IPS-18c (cell line): ENCODE measurements around the gene RASGRF1.

Source experiments
- H3K4me3 ChIP-seq: 2 replicates; pipeline ENCODE4 v1.7.0; 2013; ENCODE audit warnings: low read depth, mild to moderate bottlenecking, low read length, moderate library complexity; ENCODE audit not compliant: insufficient read depth
- H3K9me3 ChIP-seq: one replicate; pipeline ENCODE4 v1.6.1; 2013; ENCODE audit warnings: mild to moderate bottlenecking, low read length, moderate library complexity; ENCODE audit not compliant: control insufficient read depth, insufficient read depth

Gene RASGRF1

GRCh38 chr15:78989701-78990240 is 100.8 kb downstream of the RASGRF1 start:
- H3K4me3 ChIP-seq: no peak overlapping the region
- no peaks in the 10 kb centered on the region for H3K9me3 ChIP-seq

- Histone ChIP-seq H3K4me3 (no peak overlapping the region), H3K9me3 (no peaks in the 10 kb centered on the region)
These were observed 102.1 kb downstream of the RASGRF1 start for GRCh38 chr15:78988361-78988911.

- no peak overlapping the region for H3K4me3 ChIP-seq
- H3K9me3 ChIP-seq: no peaks in the 10 kb centered on the region
These were observed 102.8 kb downstream of the RASGRF1 start for GRCh38 chr15:78987556-78988360.

GRCh38 chr15:78985859-78986475 is 104.6 kb downstream of the RASGRF1 start:
- no peaks in the 10 kb centered on the region for H3K9me3 ChIP-seq
- H3K4me3 ChIP-seq: no peak overlapping the region

- H3K4me3 ChIP-seq: no peak overlapping the region
- no peaks in the 10 kb centered on the region for H3K9me3 ChIP-seq
These were observed 106.5 kb downstream of the RASGRF1 start for GRCh38 chr15:78984041-78984440.

- no peak overlapping the region for H3K4me3 ChIP-seq
These were observed 107.2 kb downstream of the RASGRF1 start for GRCh38 chr15:78983146-78983918.

GRCh38 chr15:78982736-78983135 is 107.8 kb downstream of the RASGRF1 start:
- H3K9me3 ChIP-seq: no peaks in the 10 kb centered on the region
- H3K4me3 ChIP-seq: no peak overlapping the region

More at GRCh38 chr15:78983146-78983918, 107.2 kb downstream of the RASGRF1 start:
- no peaks in the 10 kb centered on the region for H3K9me3 ChIP-seq

GRCh38 chr15:78981532-78982313 is 108.9 kb downstream of the RASGRF1 start:
- no peaks in the 10 kb centered on the region for H3K9me3 ChIP-seq

GRCh38 chr15:78979456-78980320 is 110.9 kb downstream of the RASGRF1 start:
- no peaks in the 10 kb centered on the region for H3K9me3 ChIP-seq
- no peak overlapping the region for H3K4me3 ChIP-seq

More at GRCh38 chr15:78981532-78982313, 108.9 kb downstream of the RASGRF1 start:
- no peak overlapping the region for H3K4me3 ChIP-seq

GRCh38 chr15:78978601-78979179 is 111.9 kb downstream of the RASGRF1 start:
- Histone ChIP-seq H3K4me3 (no peak overlapping the region), H3K9me3 (no peaks in the 10 kb centered on the region)

GRCh38 chr15:78977591-78978347 is 112.8 kb downstream of the RASGRF1 start:
- Histone ChIP-seq H3K9me3 (no peaks in the 10 kb centered on the region), H3K4me3 (no peak overlapping the region)

GRCh38 chr15:78977091-78977571 is 113.4 kb downstream of the RASGRF1 start:
- Histone ChIP-seq H3K9me3 (no peaks in the 10 kb centered on the region), H3K4me3 (no peak overlapping the region)

GRCh38 chr15:78976691-78977090 is 113.9 kb downstream of the RASGRF1 start:
- no peak overlapping the region for H3K4me3 ChIP-seq
- no peaks in the 10 kb centered on the region for H3K9me3 ChIP-seq

- Histone ChIP-seq H3K4me3 (no peak overlapping the region), H3K9me3 (no peaks in the 10 kb centered on the region)
These were observed 116.2 kb downstream of the RASGRF1 start for GRCh38 chr15:78974272-78974918.
